Measurements from ENCODE around the gene SP4. TPM values are rescaled to one million over a fixed set of nuclear protein-coding genes. Genes with fewer than 3 reads are reported as not detected.

Gene SP4
- polyA plus RNA-seq, 3 donors, result 1.3 to 1.8 (median 1.3) TPM

- H3K4me2 ChIP-seq (replicated peaks; ENCODE audit: extremely low read depth, low read length, poor library complexity, severe bottlenecking), result no peak overlapping the region
- DNase-seq, result no peak
- no peak overlapping the region for H3K4me3 ChIP-seq (replicated peaks in 1 of 3; ENCODE audit: low read depth in 2 of 3, low read length in 3 of 3)
- no peaks in the 10 kb centered on the region for H3K79me2 ChIP-seq (ENCODE audit: insufficient read depth, low read length)
- Mint-ChIP-seq H3K36me3 (peaks cover 28 to 51% of the 10 kb centered on the region in 2 donors), H3K4me3 (no peak overlapping the region), H3K9me3 (peaks cover 26 to 46% (median 41%) of the 10 kb centered on the region in 7 donors), H3K4me1 (peaks cover 15% of the 10 kb centered on the region), H3K27me3 (ENCODE audit: low read depth in 3 of 3) (no peaks in the 10 kb centered on the region), H3K27ac (no peak overlapping the region)
- no peak for TF ChIP-seq CTCF (IDR thresholded peaks at IDR 0.05)
- peaks cover 0 to 35% of the 10 kb centered on the region in 2 donors for H3K36me3 ChIP-seq (replicated peaks in 1 of 2; ENCODE audit: control insufficient read depth in 1 of 2, insufficient read depth in 2 of 2, low read length in 2 of 2)
- no peaks in the 10 kb centered on the region for H4K20me1 ChIP-seq (ENCODE audit: insufficient read depth, low read length)
- no peak overlapping the region for H2AFZ ChIP-seq (ENCODE audit: insufficient read depth, low read depth, low read length, poor library complexity, severe bottlenecking)
- no CpG with 5 or more reads among the region's 1 CpG for WGBS (ENCODE audit: insufficient coverage)
- intact Hi-C loops (cut with micrococcal nuclease), result no loop called here
- peaks cover 15 to 18% of the 10 kb centered on the region in 2 donors for H3K4me1 ChIP-seq (ENCODE audit: control insufficient read depth in 1 of 2, insufficient read depth in 2 of 2, low read length in 2 of 2)
- H3K9ac ChIP-seq (ENCODE audit: insufficient read depth, low read length, poor library complexity, severe bottlenecking), result no peak overlapping the region
- H3K27ac ChIP-seq (ENCODE audit: low read depth in 1 of 2, low read length in 2 of 2), result no peak overlapping the region
- peaks cover 28% of the 10 kb centered on the region in 2 donors for H3K9me3 ChIP-seq (replicated peaks in 1 of 2; ENCODE audit: control insufficient read depth in 1 of 2, insufficient read depth in 1 of 2, low read length in 2 of 2)
- H3K27me3 ChIP-seq (ENCODE audit: control insufficient read depth in 2 of 2, insufficient read depth in 2 of 2, low read length in 2 of 2), result no peaks in the 10 kb centered on the region
Observed at GRCh38 chr7:21454906-21455305, 27.0 kb downstream of the SP4 start.

- Histone ChIP-seq H3K4me2 (replicated peaks; ENCODE audit: extremely low read depth, low read length, poor library complexity, severe bottlenecking) (no peak overlapping the region), H3K9ac (ENCODE audit: insufficient read depth, low read length, poor library complexity, severe bottlenecking) (no peak overlapping the region), H3K9me3 (replicated peaks in 1 of 2; ENCODE audit: control insufficient read depth in 1 of 2, insufficient read depth in 1 of 2, low read length in 2 of 2) (peaks cover 0 to 4% of the 10 kb centered on the region in 2 donors), H2AFZ (ENCODE audit: insufficient read depth, low read depth, low read length, poor library complexity, severe bottlenecking) (no peak overlapping the region), H3K36me3 (replicated peaks in 1 of 2; ENCODE audit: control insufficient read depth in 1 of 2, insufficient read depth in 2 of 2, low read length in 2 of 2) (peaks cover 0 to 4% of the 10 kb centered on the region in 2 donors), H3K79me2 (ENCODE audit: insufficient read depth, low read length) (no peaks in the 10 kb centered on the region), H3K4me3 (replicated peaks in 1 of 3; ENCODE audit: low read depth in 2 of 3, low read length in 3 of 3) (no peak overlapping the region), H3K27me3 (ENCODE audit: control insufficient read depth in 2 of 2, insufficient read depth in 2 of 2, low read length in 2 of 2) (no peaks in the 10 kb centered on the region), H3K27ac (ENCODE audit: low read depth in 1 of 2, low read length in 2 of 2) (no peak overlapping the region), H3K4me1 (ENCODE audit: control insufficient read depth in 1 of 2, insufficient read depth in 2 of 2, low read length in 2 of 2) (peaks cover 20 to 27% of the 10 kb centered on the region in 2 donors), H4K20me1 (ENCODE audit: insufficient read depth, low read length) (no peaks in the 10 kb centered on the region)
- intact Hi-C loops (cut with micrococcal nuclease), result no loop called here
- peaks cover 16 to 17% of the 10 kb centered on the region in 2 donors for H3K36me3 Mint-ChIP-seq
- no peak for DNase-seq
- H3K27me3 Mint-ChIP-seq (ENCODE audit: low read depth in 3 of 3), result no peaks in the 10 kb centered on the region
- TF ChIP-seq CTCF (IDR thresholded peaks at IDR 0.05), result no peak
- no peak overlapping the region for H3K27ac Mint-ChIP-seq
- H3K4me3 Mint-ChIP-seq, result no peak overlapping the region
- peaks cover 33% of the 10 kb centered on the region for H3K4me1 Mint-ChIP-seq
- H3K9me3 Mint-ChIP-seq, result peaks cover 5 to 15% (median 9%) of the 10 kb centered on the region in 7 donors
- 94% methylated on average over 21 of the region's 26 CpGs for WGBS (ENCODE audit: insufficient coverage)
Observed at GRCh38 chr7:21461282-21461681, 33.4 kb downstream of the SP4 start.
